SK-N-SH treated with all-trans-retinoic acid at 6 μM for 48 hours (cell line): ENCODE measurements around the gene KPTN.

Source experiments
- ARNTL ChIP-seq: fragments of 450-650 bp; formaldehyde crosslinking; IDR thresholded peaks from 2 replicates; pipeline ENCODE4 v1.5.0; 2020; ENCODE audit warnings: low read depth, mild to moderate bottlenecking, moderate library complexity, borderline replicate concordance
- RARB ChIP-seq: fragments of 250-450 bp; sonication (Bioruptor Pico); IDR thresholded peaks from 2 replicates; pipeline ENCODE4 v1.8.0; 2021; ENCODE audit warnings: mild to moderate bottlenecking, moderate library complexity
- TOX ChIP-seq: fragments of 250-450 bp; sonication (Bioruptor Pico); IDR thresholded peaks from 2 replicates; pipeline ENCODE4 v1.8.0; 2021; ENCODE audit warnings: mild to moderate bottlenecking, moderate library complexity, borderline replicate concordance
- ZNF70 ChIP-seq: fragments of 450-650 bp; formaldehyde crosslinking; IDR thresholded peaks from 2 replicates; pipeline ENCODE4 v1.5.0; 2020; ENCODE audit warnings: mild to moderate bottlenecking, moderate library complexity

DNA sequence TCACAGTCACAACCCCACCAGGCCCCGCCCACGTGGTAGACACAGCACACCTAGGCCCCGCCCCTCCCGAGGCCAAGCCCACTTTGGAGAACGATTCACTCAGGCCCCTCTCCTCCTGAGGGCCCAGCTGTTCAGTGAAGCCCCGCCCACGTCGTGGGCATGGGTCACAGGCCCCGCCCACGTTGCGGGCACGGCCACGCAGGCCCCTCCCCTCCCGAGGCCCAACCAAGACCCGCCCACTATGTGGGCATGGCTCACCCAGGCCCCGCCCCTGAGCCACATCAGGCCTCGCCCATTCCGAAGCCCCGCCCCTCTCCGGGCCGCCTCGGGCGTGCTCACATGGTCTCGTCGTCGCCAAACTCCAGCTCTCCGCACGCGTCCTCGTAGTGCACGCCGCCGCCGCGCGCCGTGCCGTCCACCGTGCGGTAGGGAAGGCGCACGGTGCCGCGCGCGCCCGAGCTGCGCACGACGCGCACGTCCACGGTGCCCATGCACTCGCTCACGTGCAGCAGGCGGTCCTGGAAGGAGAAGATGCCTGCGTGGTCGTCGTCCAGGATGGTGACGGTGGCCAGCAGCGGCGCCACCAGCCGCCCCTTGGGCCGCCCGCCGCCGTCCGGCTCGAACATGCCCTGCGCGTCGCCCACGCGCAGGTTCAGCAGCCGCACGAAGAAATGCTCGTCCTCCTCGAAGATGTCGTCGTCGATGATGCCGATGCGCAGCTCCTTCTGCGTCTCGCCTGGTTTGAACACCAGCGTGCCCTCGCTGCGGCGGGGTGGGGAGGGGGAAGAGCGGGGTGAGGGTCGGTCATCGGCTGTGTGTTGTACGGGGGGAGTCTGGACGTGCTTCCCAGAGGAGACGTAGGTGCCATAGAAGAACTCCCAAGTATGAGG, 36.3 kb downstream of the KPTN start:
- TF ChIP-seq RARB (no peak), ARNTL (CRISPR knock-in tag) (no peak), ZNF70 (no peak), TOX (CRISPR knock-in tag) (no peak)
